GM13977 (cell line): Measurements from ENCODE around the gene RASA3.

ENCODE experiments used
- DNase-seq: peaks from one replicate; pipeline ENCODE4 v3.0.0; 2012; ENCODE audit warnings: low spot score
- CTCF ChIP-seq: IDR thresholded peaks from 2 replicates; pipeline ENCODE4 v1.5.1; 2012; ENCODE audit warnings: mild to moderate bottlenecking, control low read depth; ENCODE audit not compliant: insufficient read depth; ENCODE audit errors: extremely low read depth, missing control alignments
- in situ Hi-C: fragments of 300-500 bp; cut with MboI; formaldehyde crosslinking; loops from one replicate; pipeline ENCODE4 v1.12.0; 2022; ENCODE audit warnings: low sequenced_read_pairs, low pct_unique_long_range_greater_than_20kb, mixed read lengths, inconsistent platforms; ENCODE audit not compliant: unreplicated experiment

RASA3 gene

GRCh38 chr13:114010401-114011101, 121.9 kb downstream of the RASA3 start:
- in situ Hi-C loops = no loop called here
- no peak for TF ChIP-seq CTCF

GRCh38 chr13:114009590-114010400, 122.6 kb downstream of the RASA3 start:
- DNase-seq = no peak
- no peak for TF ChIP-seq CTCF
- in situ Hi-C loops = no loop called here

More at GRCh38 chr13:114010401-114011101, 121.9 kb downstream of the RASA3 start:
- no peak for DNase-seq

GRCh38 chr13:114008964-114009589, 123.3 kb downstream of the RASA3 start:
- in situ Hi-C loops = no loop called here
- TF ChIP-seq CTCF = no peak
- DNase-seq = no peak

GRCh38 chr13:114007566-114007965, 124.9 kb downstream of the RASA3 start:
- no peak for TF ChIP-seq CTCF
- DNase-seq = no peak
- in situ Hi-C loops = no loop called here

GRCh38 chr13:114005206-114005724, 127.2 kb downstream of the RASA3 start:
- TF ChIP-seq CTCF = no peak
- in situ Hi-C loops = no loop called here
- no peak for DNase-seq

GRCh38 chr13:114004420-114005205, 127.8 kb downstream of the RASA3 start:
- in situ Hi-C loops = no loop called here
- no peak for TF ChIP-seq CTCF
- no peak for DNase-seq
